KMS-11 (cell line): Measurements from ENCODE around the gene ELMO1.

Experiments
- H2AFZ ChIP-seq: fragments of 200-600 bp; sonication (generic); 2 replicates; pipeline ENCODE4 v1.6.1; 2016; ENCODE audit warnings: antibody characterized with exemption, mixed run types, low read depth
- H3K27ac ChIP-seq: fragments of 200-600 bp; sonication (generic); 2 replicates; pipeline ENCODE4 v1.6.1; 2016; ENCODE audit warnings: mild to moderate bottlenecking, mixed run types
- H3K27me3 ChIP-seq: fragments of 200-600 bp; sonication (generic); 2 replicates; pipeline ENCODE4 v1.6.1; 2017; ENCODE audit warnings: mild to moderate bottlenecking, low read depth, mixed run types, moderate library complexity; ENCODE audit not compliant: insufficient read depth
- H3K36me3 ChIP-seq: fragments of 200-600 bp; sonication (generic); 2 replicates; pipeline ENCODE4 v1.6.1; 2017; ENCODE audit warnings: mild to moderate bottlenecking, mixed run types; ENCODE audit not compliant: insufficient read depth
- H3K4me1 ChIP-seq: fragments of 200-600 bp; sonication (generic); 2 replicates; pipeline ENCODE4 v1.6.1; 2016; ENCODE audit warnings: mild to moderate bottlenecking, low read depth, mixed run types; ENCODE audit not compliant: poor library complexity, severe bottlenecking
- H3K4me2 ChIP-seq: fragments of 200-600 bp; sonication (generic); 2 replicates; pipeline ENCODE4 v1.7.0; 2016; ENCODE audit warnings: mild to moderate bottlenecking, mixed run types
- H3K4me3 ChIP-seq: fragments of 200-600 bp; sonication (generic); IDR thresholded peaks from 2 replicates; pipeline ENCODE4 v1.6.1; 2017; ENCODE audit warnings: low read depth, low read length, mixed read lengths; ENCODE audit not compliant: insufficient read depth
- H3K79me2 ChIP-seq: fragments of 200-600 bp; sonication (generic); 2 replicates; pipeline ENCODE4 v1.6.1; 2016; ENCODE audit warnings: low read depth, mixed run types; ENCODE audit not compliant: insufficient read depth
- H3K9ac ChIP-seq: fragments of 200-600 bp; sonication (generic); 2 replicates; pipeline ENCODE4 v1.6.1; 2016; ENCODE audit warnings: mild to moderate bottlenecking, mixed run types
- H4K20me1 ChIP-seq: fragments of 200-600 bp; sonication (generic); 2 replicates; pipeline ENCODE4 v1.6.1; 2016; ENCODE audit warnings: mild to moderate bottlenecking, mixed run types; ENCODE audit not compliant: insufficient read depth
- CTCF ChIP-seq: fragments of 200-600 bp; sonication (generic); conservative IDR thresholded peaks from 2 replicates; pipeline ENCODE4 v1.6.1; 2017; ENCODE audit warnings: low read depth, mild to moderate bottlenecking, antibody characterized with exemption, low read length, moderate library complexity, mixed read lengths

The ELMO1 gene

DNA sequence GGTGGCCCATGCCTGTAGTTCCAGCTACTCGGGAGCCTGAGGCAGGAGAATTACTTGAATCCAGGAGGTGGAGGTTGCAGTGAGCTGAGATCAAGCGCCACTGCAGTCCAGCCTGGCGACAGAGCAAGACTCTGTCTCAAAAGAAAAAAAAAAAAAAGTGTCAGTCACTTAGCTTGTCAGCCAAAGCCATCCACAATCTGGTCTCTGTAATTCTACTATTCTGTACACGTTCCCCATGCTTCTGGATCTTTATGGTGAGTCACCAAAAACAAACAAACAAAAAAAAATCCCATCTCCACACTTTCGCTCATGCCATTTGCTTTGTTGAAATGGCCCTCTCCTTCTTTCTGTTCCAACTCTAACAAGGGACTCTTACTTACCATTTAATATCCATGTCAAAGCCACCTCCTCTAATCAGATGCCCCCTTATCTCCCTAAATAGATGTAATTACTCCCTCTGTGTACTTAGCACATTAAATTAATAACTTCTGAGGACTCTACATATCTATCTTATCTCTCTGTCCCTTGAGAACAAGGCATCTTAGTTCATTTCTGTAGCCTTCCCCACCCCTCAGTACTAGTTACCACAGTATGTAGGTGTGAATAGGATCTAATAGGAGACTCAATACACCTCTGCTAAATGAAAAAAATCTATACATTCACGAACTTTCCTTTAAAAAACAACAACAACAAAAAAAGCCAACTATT is 128.4 kb downstream of the ELMO1 start:
- Histone ChIP-seq H3K36me3 (peaks cover 7% of the 10 kb centered on the region; the same call in 1 of the 2 replicates), H3K4me3 (no peak overlapping the region), H3K27me3 (no peaks in the 10 kb centered on the region), H3K9ac (no peak overlapping the region), H2AFZ (no peak overlapping the region), H4K20me1 (peaks cover 12% of the 10 kb centered on the region; the same call in 1 of the 2 replicates), H3K27ac (no peak overlapping the region), H3K4me1 (no peaks in the 10 kb centered on the region), H3K4me2 (no peak overlapping the region), H3K79me2 (peaks cover 79% of the 10 kb centered on the region)
- TF ChIP-seq CTCF, result no peak

- TF ChIP-seq CTCF, result no peak
- Histone ChIP-seq H3K4me2 (no peak overlapping the region), H3K79me2 (peaks cover 64% of the 10 kb centered on the region), H4K20me1 (0 out of 2 replicates have a peak, but pooled peaks cover 6% of the 10 kb centered on the region), H3K27ac (no peak overlapping the region), H3K4me1 (peaks cover 2% of the 10 kb centered on the region), H3K27me3 (no peaks in the 10 kb centered on the region), H2AFZ (no peak overlapping the region), H3K9ac (no peak overlapping the region), H3K4me3 (no peak overlapping the region), H3K36me3 (peaks cover 7% of the 10 kb centered on the region; the same call in 1 of the 2 replicates)
Measured at GRCh38 chr7:37318541-37318940, 130.1 kb downstream of the ELMO1 start.

- H3K36me3 ChIP-seq, result peaks cover 10% of the 10 kb centered on the region; the same call in 1 of the 2 replicates
- no peak overlapping the region for H3K27ac ChIP-seq
- 0 out of 2 replicates have a peak, but pooled peaks cover 6% of the 10 kb centered on the region for H4K20me1 ChIP-seq
- no peak overlapping the region for H3K4me3 ChIP-seq
- no peaks in the 10 kb centered on the region for H3K27me3 ChIP-seq
- no peak for TF ChIP-seq CTCF
- no peak overlapping the region for H2AFZ ChIP-seq
- peaks cover 13% of the 10 kb centered on the region for H3K4me1 ChIP-seq
- H3K79me2 ChIP-seq, result peaks cover 69% of the 10 kb centered on the region
- no peak overlapping the region for H3K9ac ChIP-seq
- H3K4me2 ChIP-seq, result no peak overlapping the region
Measured at GRCh38 chr7:37315772-37316715, 132.6 kb downstream of the ELMO1 start.

DNA sequence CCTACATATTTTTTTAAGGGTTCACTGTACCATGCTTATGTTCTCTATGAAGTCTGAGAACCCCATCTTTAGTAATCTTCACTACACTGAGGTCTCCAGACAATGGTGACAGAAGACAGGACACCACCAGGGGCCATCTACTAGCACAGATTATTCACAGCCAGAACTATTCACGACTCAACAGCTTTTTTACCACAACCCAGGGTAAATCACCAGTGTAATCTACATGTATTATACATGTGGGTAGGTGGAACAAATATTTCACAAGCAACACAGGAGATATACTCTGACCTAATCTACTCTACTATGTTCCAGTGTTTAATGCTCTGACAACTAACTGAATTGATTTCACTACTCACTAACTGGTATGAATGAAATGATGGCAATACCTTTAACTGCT is 136.1 kb downstream of the ELMO1 start:
- no peak overlapping the region for H3K9ac ChIP-seq
- no peak overlapping the region for H3K4me3 ChIP-seq
- peaks cover 13% of the 10 kb centered on the region for H3K4me1 ChIP-seq
- H3K4me2 ChIP-seq, result no peak overlapping the region
- H3K27me3 ChIP-seq, result no peaks in the 10 kb centered on the region
- peaks cover 18% of the 10 kb centered on the region; the same call in 1 of the 2 replicates for H3K36me3 ChIP-seq
- peaks cover 49% of the 10 kb centered on the region for H3K79me2 ChIP-seq
- no peak overlapping the region for H3K27ac ChIP-seq
- no peak overlapping the region for H2AFZ ChIP-seq
- no peaks in the 10 kb centered on the region for H4K20me1 ChIP-seq
- TF ChIP-seq CTCF, result no peak
